Left lung (tissue), 10 donors: ENCODE measurements around the gene TRAF3IP1. TPM values are rescaled to one million over a fixed set of nuclear protein-coding genes. Genes with fewer than 3 reads are reported as not detected.

Source experiments
- ATAC-seq: fragments of 200-7000 bp; cut with Tn5 transposase; one replicate; pipeline ENCODE4 v1.9.1; 2020; ENCODE audit warnings: moderate library complexity
- DNase-seq, 4 donors: peaks; one replicate each; pipeline ENCODE4 v3.0.0-alpha.2; 2013 to 2020
- H3K27ac ChIP-seq, 2 donors: fragments of 200-600 bp; sonication (generic) in 1 of 2; one replicate each; pipeline versions ENCODE4 v1.5.0 to v1.8.0; 2020 to 2021
- H3K27me3 ChIP-seq, 2 donors: fragments of 200-600 bp; sonication (generic) in 1 of 2; one replicate each; pipeline versions ENCODE4 v1.5.0 to v1.8.0; 2020 to 2021
- H3K36me3 ChIP-seq, 2 donors: fragments of 200-600 bp; sonication (generic) in 1 of 2; one replicate each; pipeline versions ENCODE4 v1.5.0 to v1.8.0; 2020 to 2021
- H3K4me1 ChIP-seq, 2 donors: fragments of 200-600 bp; one replicate each; pipeline ENCODE4 v1.8.0; 2021
- H3K4me3 ChIP-seq, 2 donors: fragments of 200-600 bp; sonication (generic) in 1 of 2; one replicate each; pipeline versions ENCODE4 v1.5.0 to v1.8.0; 2020 to 2021; ENCODE audit warnings: mild to moderate bottlenecking in 1 of 2
- H3K9me3 ChIP-seq, 2 donors: fragments of 200-600 bp; sonication (generic) in 1 of 2; one replicate each; pipeline versions ENCODE4 v1.5.0 to v1.8.0; 2020 to 2021
- CTCF ChIP-seq, 2 donors: fragments of 200-600 bp; sonication (generic) in 1 of 2; IDR thresholded peaks; one replicate each; pipeline versions ENCODE4 v1.5.0 to v1.8.0; 2021; ENCODE audit warnings: antibody characterized with exemption in 2 of 2
- intact Hi-C, 2 donors: fragments of 100-400 bp; cut with DNase I; formaldehyde crosslinking; loops; one replicate each; pipeline versions ENCODE4 v1.11.2 to v1.14.2; 2022
- polyA plus RNA-seq, 6 donors: library from polyadenylated mRNA; unstranded; fragments of 120-200 nt; gene quantifications; one replicate each; pipeline ENCODE4 v1.2.1, GENCODE V29; 2013; ENCODE audit not compliant: insufficient read length in 6 of 6
- total RNA-seq, 2 donors: library from RNA; stranded (reverse); fragmentation: NEBNext Ultra II Directional; extraction: Animal tissue kit (Norgen Biotek cat#: 25700); gene quantifications; one replicate each; pipeline ENCODE4 v1.2.1, GENCODE V29; 2021
- donor health status: DM: no; HTN: yes; CAD: no.
- donor health status: DM: no; HTN: no; CAD: no.

The TRAF3IP1 gene
- total and polyA plus RNA-seq, 8 donors = 11.6 to 22.6 (median 19.7) TPM

- no peaks in the 10 kb centered on the region for H3K9me3 ChIP-seq
- ATAC-seq = no peak
- H3K4me3 ChIP-seq = no peak overlapping the region
- no peak for DNase-seq
- no peaks in the 10 kb centered on the region for H3K4me1 ChIP-seq
- no peak for TF ChIP-seq CTCF (IDR thresholded peaks at IDR 0.05)
- no peak overlapping the region for H3K27ac ChIP-seq
- intact Hi-C loops = no loop called here
- no peaks in the 10 kb centered on the region for H3K27me3 ChIP-seq
- H3K36me3 ChIP-seq = no peaks in the 10 kb centered on the region
These were observed 98.8 kb downstream of the TRAF3IP1 start for GRCh38 chr2:238418999-238419546.

GRCh38 chr2:238420442-238420841, 100.1 kb downstream of the TRAF3IP1 start:
- no peak overlapping the region for H3K4me3 ChIP-seq
- H3K27me3 ChIP-seq = no peaks in the 10 kb centered on the region
- no peaks in the 10 kb centered on the region for H3K9me3 ChIP-seq
- no peak overlapping the region for H3K27ac ChIP-seq
- ATAC-seq (no peak), DNase-seq (no peak)
- intact Hi-C loops = no loop called here
- peaks cover 0 to under 1% of the 10 kb centered on the region in 2 donors for H3K4me1 ChIP-seq
- H3K36me3 ChIP-seq = no peaks in the 10 kb centered on the region
- TF ChIP-seq CTCF (IDR thresholded peaks at IDR 0.05) = no peak

- no peak overlapping the region for H3K4me3 ChIP-seq
- H3K4me1 ChIP-seq = peaks cover 4 to 7% of the 10 kb centered on the region in 2 donors
- H3K27ac ChIP-seq = no peak overlapping the region
- intact Hi-C loops = no loop called here
- no peak for ATAC-seq
- TF ChIP-seq CTCF (IDR thresholded peaks at IDR 0.05) = no peak
- H3K9me3 ChIP-seq = no peaks in the 10 kb centered on the region
- no peak for DNase-seq
- H3K36me3 ChIP-seq = no peaks in the 10 kb centered on the region
- H3K27me3 ChIP-seq = no peaks in the 10 kb centered on the region
These were observed 100.8 kb downstream of the TRAF3IP1 start for GRCh38 chr2:238420878-238421694.

GRCh38 chr2:238421695-238422035, 101.3 kb downstream of the TRAF3IP1 start:
- no peak for TF ChIP-seq CTCF (IDR thresholded peaks at IDR 0.05)
- DNase-seq = no peak
- Histone ChIP-seq H3K27ac (no peak overlapping the region), H3K27me3 (no peaks in the 10 kb centered on the region), H3K4me1 (peaks cover 4 to 10% of the 10 kb centered on the region in 2 donors), H3K4me3 (no peak overlapping the region), H3K36me3 (no peaks in the 10 kb centered on the region), H3K9me3 (no peaks in the 10 kb centered on the region)
- intact Hi-C loops = no loop called here
- ATAC-seq = no peak

- no peak overlapping the region for H3K27ac ChIP-seq
- no peaks in the 10 kb centered on the region for H3K36me3 ChIP-seq
- H3K4me3 ChIP-seq = no peak overlapping the region
- intact Hi-C loops = no loop called here
- peaks cover 4 to 11% of the 10 kb centered on the region in 2 donors for H3K4me1 ChIP-seq
- H3K9me3 ChIP-seq = no peaks in the 10 kb centered on the region
- ATAC-seq (no peak), DNase-seq (peak in 1 of 4 donors; percentile 16)
- H3K27me3 ChIP-seq = no peaks in the 10 kb centered on the region
- TF ChIP-seq CTCF (IDR thresholded peaks at IDR 0.05) = no peak
These were observed 102.0 kb downstream of the TRAF3IP1 start for GRCh38 chr2:238422285-238422684.
